ENCODE data around the gene TRAFD1. TPM values are rescaled to one million over a fixed set of nuclear protein-coding genes. Genes with fewer than 3 reads are reported as not detected.
"Not testable (repeated sequence)": the region's sequence is repeated elsewhere in the genome, so short reads cannot be mapped to it uniquely, and the experiment has no call there.

TRAFD1 gene
- total RNA-seq, 1 donor from 2014 or later: 30.8 TPM

DNA sequence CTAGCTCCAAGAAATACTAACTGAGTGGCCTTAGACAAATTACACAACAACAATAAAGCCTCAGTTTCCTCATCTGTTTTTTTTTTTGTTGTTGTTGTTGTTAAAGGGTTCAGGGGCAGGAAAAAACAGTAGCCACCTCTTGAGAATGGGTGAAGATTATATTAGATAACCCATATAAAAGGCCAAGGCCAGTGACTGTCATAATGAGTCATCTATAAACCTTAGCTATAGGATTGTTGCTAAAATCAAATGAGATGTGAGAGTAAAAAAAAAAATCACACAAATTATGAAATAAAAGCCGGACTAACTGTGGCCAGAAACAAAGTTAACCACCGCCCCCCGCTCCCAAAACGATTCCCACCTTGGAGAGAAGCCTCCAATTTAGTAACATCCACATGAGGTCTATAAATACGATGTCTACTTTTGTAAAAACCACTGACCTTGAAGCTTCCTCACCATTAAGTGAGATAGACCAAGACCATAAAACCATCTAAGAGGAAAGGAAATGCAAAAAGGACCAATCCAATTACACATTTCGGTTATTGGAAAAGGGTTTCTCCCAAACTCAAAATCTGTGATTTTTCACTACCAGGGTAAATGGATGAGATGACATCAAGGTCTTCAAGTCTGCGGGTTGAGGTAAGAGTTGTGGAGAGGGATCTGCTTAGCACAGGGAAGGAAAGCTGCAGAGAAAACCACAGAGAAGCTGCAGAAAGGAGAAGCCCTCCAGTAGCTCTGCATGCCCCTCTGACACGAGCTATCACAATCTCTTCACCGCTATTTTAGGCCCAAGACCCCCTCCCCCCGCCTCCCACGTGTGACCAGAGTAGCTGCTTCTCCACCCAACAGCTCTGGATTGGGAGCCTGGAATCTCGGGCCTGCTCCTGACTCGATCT lies 17.8 kb upstream of the TRAFD1 start:
- TF ChIP-seq, protein P1, sequence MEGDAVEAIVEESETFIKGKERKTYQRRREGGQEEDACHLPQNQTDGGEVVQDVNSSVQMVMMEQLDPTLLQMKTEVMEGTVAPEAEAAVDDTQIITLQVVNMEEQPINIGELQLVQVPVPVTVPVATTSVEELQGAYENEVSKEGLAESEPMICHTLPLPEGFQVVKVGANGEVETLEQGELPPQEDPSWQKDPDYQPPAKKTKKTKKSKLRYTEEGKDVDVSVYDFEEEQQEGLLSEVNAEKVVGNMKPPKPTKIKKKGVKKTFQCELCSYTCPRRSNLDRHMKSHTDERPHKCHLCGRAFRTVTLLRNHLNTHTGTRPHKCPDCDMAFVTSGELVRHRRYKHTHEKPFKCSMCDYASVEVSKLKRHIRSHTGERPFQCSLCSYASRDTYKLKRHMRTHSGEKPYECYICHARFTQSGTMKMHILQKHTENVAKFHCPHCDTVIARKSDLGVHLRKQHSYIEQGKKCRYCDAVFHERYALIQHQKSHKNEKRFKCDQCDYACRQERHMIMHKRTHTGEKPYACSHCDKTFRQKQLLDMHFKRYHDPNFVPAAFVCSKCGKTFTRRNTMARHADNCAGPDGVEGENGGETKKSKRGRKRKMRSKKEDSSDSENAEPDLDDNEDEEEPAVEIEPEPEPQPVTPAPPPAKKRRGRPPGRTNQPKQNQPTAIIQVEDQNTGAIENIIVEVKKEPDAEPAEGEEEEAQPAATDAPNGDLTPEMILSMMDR (IDR thresholded peaks at IDR 0.05; ENCODE audit: insufficient read depth, low read length, severe bottlenecking): no peak
- H3K36me3 ChIP-seq (ENCODE audit: control insufficient read depth, insufficient read depth, low read length): peaks cover 1% of the 10 kb centered on the region
- DNase-seq (ENCODE audit: low read depth) (peak; percentile 52), FAIRE-seq (no peak)
- H3K4me3 ChIP-seq (ENCODE audit: low read depth, low read length): peak overlapping the region; percentile 47
- no peaks in the 10 kb centered on the region for H3K27me3 ChIP-seq (ENCODE audit: control insufficient read depth, insufficient read depth, low read length)

DNA sequence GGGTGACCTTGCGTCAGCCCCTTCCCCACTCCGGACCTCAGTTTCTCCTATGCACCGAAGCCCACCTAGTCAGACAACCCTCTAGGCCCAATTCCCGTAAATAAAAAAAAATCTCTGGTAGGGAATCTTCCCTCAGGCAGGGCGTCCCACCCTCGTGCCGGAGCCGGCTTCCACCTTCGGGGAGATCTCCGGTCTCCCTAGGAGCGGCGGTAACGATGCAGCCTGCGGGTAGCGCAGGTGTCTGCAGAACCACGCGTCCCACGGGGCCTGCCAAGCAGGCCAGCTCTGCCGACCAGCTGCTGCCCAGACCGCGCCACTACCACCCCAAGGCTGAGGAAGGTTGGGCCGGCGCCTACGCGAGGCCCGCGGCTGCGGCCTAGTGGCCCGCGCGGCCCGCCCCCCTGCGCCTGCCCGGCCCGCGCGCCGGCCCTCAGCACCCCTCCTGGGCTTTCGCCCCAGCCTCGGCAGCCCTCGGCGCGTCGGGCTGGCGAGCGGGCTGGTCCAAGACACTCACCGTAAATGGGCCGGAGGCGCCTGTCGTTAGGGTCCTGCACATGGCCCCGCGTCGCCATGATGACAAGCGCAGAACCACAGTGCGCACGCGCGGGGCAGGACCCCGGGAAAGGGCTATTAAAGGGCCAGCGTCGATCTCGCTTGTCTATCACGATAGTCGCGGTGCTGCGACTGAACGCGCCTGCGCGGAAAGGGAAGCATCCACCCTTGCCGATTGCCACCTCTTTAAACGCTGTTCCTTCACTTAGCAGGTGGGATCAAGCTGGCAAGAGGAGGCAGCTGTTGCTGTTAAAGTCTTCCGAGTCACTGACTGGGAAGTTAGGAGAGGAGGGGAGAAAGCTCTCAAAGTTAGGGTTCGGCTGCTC lies 16.9 kb upstream of the TRAFD1 start, which contains the start of gene NAA25:
Gene NAA25 (minus strand): TSS at position 582 of the 878 bp plus-strand sequence. CDS start 10 bp downstream, at position 572.
- TF ChIP-seq, protein P1 (IDR thresholded peaks at IDR 0.05; ENCODE audit: insufficient read depth, low read length, severe bottlenecking): no peak
- no peak for FAIRE-seq
- H3K4me3 ChIP-seq (ENCODE audit: low read depth, low read length): peak within 1 kb of the TSS; percentile 47
- peaks cover 1% of the 10 kb centered on the region for H3K36me3 ChIP-seq (ENCODE audit: control insufficient read depth, insufficient read depth, low read length)
- DNase-seq (ENCODE audit: low read depth): peak; percentile 75
- H3K27me3 ChIP-seq (ENCODE audit: control insufficient read depth, insufficient read depth, low read length): no peaks in the 10 kb centered on the region

DNA sequence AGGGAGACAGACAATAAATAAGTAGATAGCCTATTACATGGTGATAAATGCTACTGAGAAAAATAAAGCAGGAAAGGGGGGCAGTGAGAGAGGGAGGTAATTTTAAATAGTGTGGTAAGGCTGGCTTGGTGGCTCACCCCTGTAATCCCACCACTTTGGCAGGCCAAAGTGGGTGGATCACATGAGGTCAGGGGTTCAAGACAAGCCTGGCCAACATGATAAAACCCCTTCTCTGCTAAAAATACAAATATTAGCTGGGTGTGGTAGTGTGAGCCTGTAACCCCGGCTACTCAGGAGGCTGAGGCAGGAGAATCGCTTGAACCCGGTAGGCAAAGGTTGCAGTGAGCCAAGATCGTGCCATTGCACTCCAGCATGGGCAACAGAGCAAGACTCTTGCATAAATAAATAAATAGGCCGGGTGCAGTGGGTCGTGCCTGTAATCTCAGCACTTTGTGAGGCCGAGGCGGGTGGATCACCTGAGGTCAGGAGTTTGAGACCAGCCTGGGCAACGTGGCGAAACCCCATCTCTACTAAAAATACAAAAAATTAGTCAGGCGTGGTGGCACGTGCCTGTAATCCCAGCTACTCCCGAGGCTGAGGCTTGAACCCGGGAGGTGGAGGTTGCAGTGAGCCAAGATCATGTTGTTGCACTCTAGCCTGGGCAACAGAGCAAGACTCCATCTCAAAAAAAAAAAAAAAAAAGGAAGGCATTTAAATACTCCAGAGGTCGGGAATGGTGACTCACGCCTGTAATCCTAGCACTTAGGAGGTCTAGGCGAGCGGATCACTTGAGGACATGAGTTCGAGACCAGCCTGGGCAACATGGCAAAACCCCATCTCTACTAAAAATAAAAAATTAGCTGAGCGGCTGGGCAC lies 14.3 kb upstream of the TRAFD1 start:
- H3K4me3 ChIP-seq (ENCODE audit: low read depth, low read length); H3K36me3 ChIP-seq (ENCODE audit: control insufficient read depth, insufficient read depth, low read length); DNase-seq (ENCODE audit: low read depth); FAIRE-seq; H3K27me3 ChIP-seq (ENCODE audit: control insufficient read depth, insufficient read depth, low read length): not testable (repeated sequence)

DNA sequence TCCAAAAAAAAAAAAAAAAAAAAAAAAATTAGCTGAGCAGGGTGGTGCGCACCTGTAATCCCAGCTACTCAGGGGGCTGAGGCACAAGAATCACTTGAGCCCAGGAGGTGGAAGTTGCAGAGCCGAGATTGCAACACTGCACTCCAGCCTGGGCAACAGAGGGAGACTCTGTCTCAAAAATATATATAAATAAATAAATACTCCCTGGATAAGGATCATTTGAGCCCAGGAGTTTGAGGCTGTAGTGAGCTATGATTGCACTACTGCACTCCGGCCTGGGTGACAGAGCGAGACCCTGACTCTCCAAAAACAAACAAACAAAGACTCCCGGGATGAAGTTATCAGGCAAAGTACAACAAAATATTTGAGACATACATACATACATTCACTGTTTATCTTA lies 13.4 kb upstream of the TRAFD1 start:
- Histone ChIP-seq H3K36me3 (ENCODE audit: control insufficient read depth, insufficient read depth, low read length) (no peaks in the 10 kb centered on the region), H3K27me3 (ENCODE audit: control insufficient read depth, insufficient read depth, low read length) (no peaks in the 10 kb centered on the region), H3K4me3 (ENCODE audit: low read depth, low read length) (no peak overlapping the region)
- FAIRE-seq (no peak), DNase-seq (ENCODE audit: low read depth) (no peak)
- TF ChIP-seq, protein P1 (IDR thresholded peaks at IDR 0.05; ENCODE audit: insufficient read depth, low read length, severe bottlenecking): peak; percentile 4

DNA sequence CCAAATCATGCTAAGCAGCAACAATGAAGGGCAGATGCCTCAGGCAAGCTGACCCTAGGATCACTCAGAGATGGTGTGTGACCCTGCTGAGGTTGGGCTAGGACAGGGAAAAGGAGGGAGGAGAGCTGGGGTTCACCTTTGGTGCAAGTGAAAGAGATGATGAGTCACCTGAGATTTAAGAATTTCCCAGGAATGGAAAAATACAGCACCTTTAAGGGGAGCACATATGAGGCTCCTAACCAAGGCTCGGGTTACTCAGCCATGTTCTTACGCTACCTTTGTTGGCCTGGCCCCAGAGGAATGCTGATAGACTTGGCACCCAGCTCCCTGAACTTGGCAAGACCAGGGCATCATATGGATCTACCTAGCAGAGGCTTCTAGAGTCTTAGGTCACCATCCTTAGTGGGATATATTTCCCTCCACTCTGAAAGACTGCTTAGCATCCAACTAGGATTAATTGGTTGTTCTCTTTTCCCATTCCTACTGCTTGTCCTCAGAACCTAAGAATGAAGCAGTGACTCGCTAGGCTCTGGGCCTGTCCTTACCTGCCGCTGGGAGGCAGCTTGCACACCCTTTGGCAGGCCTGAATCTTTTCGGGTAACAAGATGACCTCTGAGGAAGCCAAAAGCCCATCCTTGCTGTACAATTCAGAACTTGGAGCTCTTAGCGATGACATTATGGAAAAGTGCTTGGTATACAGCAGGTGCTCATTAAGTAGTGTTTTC lies 12.8 kb upstream of the TRAFD1 start:
- TF ChIP-seq, protein P1 (IDR thresholded peaks at IDR 0.05; ENCODE audit: insufficient read depth, low read length, severe bottlenecking): peak; percentile 46
- DNase-seq (ENCODE audit: low read depth): peak; percentile 98
- no peaks in the 10 kb centered on the region for H3K27me3 ChIP-seq (ENCODE audit: control insufficient read depth, insufficient read depth, low read length)
- no peaks in the 10 kb centered on the region for H3K36me3 ChIP-seq (ENCODE audit: control insufficient read depth, insufficient read depth, low read length)
- H3K4me3 ChIP-seq (ENCODE audit: low read depth, low read length): no peak overlapping the region
- no peak for FAIRE-seq

Data from bronchial epithelial cell (primary cell).